T-helper 2 cell (primary cell): ENCODE results near the gene PNLDC1.

Source experiments
- DNase-seq, 5 experiments: peaks; one replicate each; pipeline versions ENCODE4 v3.0.0 to v3.0.0-alpha.2; 2012 to 2022
- total RNA-seq, 2 donors: gene quantifications; one replicate each; lab custom pipeline; 2026; lab: John Stamatoyannopoulos, UW

The PNLDC1 gene, protein sequence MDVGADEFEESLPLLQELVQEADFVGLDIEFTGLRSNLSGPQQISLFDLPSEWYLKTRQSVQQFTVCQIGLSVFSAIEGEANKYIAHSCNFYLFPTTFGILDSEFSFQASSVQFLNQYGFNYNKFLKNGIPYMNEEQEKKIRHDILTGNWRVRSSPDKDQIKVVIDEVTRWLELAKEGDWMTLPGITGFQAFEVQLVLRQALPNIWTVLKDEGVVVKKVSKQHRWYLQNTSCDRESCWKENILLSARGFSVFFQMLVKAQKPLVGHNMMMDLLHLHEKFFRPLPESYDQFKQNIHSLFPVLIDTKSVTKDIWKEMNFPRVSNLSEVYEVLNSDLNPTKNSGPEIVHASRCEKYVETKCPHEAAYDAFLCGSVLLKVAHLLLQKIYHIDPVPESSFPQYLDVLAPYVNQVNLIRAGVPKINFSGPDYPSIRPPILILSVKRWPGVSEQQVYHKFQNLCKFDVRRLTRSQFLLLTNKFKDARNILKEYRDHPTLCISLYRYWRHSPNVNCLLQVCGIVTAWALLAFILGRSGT
- total RNA-seq = 0.27 to 0.31 reads per million in 2 donors

GRCh38 chr6:159800141-159800865 is at the start of gene PNLDC1:
PNLDC1 (plus strand) TSS chr6:159800276; CDS start chr6:159800308, 32 bp downstream.
- DNase-seq = no peak

DNA sequence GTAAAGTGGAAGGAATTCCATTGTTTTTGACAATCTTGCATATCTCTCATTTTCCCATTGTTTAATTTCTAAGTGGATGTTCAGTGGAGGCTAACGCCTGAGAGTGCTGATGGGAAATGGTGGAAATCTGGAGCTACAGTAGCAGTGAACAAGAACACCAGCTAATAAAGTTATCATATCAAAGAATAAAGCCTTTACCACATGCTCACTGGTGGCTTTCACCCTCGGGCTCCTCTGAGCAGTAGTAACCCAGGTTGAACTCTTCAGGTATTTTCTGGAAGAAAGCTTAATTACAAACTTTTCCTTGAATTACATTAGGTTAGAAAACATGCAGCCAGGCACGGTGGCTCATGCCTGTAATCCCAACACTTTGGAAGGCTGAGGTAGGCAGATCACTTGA is 48.6 kb upstream of the PNLDC1 start:
- no peak for DNase-seq

DNA sequence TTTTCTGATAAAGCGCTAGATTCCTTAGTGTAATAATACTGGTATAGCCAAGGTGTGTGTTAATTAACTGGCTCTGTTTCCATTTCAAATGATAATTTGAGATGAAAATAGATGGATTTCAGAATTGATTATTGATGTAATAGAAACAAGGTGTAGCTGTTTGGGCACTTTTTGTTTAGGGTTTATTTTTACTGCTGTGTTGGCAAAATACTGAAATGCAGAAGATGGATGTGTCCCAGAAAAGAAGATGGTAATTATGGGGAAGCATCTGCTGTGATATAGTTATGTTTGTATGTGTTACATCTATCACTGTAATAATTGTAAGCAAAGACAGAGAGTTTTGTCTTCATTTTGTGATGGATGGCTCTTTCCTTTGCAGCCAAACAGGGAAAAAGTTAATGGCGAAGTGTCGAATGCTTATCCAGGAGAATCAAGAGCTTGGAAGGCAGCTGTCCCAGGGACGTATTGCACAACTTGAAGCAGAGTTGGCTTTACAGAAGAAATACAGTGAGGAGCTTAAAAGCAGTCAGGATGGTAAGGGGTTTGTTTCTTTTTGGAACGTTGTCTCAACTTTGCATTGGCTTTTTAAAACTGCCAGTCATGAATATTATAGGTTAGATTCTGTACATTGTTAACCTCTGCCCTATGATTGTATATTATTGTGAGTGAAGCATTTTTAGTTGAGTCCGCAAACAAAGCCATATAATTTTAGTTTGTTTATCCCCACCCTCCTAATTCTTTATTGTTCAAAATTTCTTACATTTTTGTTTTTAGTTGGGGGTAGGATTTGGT is 46.8 kb upstream of the PNLDC1 start:
- DNase-seq = no peak

- no peak for DNase-seq
Observed at GRCh38 chr6:159754401-159754800, 45.7 kb upstream of the PNLDC1 start.

DNA sequence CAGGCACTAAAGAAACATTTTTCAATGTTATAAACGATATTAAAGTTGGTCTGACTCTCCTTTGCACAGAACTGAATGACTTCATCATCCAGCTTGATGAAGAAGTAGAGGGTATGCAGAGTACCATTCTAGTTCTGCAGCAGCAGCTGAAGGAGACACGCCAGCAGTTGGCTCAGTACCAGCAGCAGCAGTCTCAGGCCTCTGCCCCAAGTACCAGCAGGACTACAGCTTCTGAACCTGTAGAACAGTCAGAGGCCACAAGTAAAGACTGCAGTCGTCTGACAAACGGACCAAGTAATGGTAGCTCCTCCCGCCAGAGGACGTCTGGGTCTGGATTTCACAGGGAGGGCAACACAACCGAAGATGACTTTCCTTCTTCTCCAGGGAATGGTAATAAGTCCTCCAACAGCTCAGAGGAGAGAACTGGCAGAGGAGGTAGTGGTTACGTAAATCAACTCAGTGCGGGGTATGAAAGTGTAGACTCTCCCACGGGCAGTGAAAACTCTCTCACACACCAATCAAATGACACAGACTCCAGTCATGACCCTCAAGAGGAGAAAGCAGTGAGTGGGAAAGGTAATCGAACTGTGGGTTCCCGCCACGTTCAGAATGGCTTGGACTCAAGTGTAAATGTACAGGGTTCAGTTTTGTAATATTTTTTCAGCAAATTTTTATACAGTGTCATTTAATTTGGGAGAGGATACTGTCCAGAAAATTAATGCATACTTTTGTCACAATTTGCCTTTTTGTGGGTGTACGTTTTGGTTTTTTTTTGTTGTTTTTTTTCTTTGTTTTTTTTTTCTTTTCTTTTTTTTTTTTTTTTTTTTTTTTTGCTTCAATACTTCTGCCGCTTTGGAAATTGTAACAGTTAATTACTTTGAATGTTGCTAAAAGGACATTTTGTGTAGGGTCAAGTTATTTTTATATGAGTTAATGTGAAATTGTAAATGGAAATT is 44.8 kb upstream of the PNLDC1 start:
- DNase-seq = no peak

DNA sequence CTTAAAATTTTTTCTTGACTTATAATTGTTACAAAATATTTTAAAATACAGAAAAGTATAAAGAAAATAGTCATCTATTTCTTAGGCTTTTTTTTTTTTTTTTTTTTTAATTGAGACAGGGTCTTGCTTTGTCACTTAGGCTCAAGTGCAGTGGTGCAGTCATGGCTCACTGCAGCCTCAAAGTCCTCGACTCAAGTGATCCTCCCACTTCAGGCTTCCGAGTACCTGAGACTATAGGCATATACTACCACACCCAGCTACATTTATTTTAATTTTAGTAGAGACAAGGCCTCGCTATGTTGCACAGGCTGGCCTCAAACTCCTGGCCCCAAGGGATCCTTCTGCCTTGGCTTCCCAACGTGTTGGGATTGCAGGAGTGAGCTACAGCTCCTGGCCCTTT is 43.6 kb upstream of the PNLDC1 start:
- DNase-seq = no peak

DNA sequence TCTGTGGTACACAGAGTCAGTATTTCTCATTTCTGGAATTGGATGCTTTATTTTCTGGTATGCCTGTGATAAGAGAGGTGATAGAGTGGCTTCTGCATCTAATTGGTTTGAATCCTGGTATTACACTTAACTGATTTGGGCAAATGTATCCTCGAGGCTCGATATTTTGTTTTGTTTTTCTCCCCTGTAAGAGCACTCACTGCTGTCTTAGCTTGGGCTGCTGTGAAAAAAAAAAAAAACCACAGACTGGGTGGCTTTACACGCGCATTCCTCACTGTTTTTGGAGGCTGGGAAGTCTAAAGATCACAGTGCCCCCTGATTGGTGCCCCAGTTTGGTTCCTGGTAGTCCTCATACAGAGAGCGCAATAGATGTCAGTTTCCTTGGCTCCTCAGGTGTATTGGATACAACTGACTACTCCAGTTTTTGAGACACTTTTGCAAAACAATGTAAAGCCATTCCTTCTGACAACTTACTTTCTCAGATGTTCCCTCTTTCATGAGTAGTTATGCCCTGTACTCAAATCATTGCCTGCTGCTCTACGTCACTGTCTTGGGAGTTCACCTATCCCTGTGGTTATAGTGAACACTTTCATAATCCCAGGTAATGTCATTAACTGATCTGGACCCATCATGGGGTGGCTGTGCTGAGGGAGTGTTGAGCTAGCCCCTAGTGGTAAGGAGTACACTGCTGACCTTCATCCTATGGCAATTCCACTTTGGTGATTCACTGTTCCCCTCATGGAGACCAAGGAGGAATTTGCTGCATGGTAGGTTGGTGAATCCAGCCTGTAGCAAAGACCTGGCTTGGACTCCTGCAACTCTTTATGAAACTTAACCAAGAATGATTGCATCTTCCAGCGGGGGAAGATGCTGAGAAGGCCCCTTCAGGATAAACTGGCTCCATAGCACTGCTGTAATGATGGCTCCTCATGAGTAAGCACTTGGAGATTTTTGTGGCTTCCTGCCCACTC is 41.8 kb upstream of the PNLDC1 start:
- no peak for DNase-seq

DNA sequence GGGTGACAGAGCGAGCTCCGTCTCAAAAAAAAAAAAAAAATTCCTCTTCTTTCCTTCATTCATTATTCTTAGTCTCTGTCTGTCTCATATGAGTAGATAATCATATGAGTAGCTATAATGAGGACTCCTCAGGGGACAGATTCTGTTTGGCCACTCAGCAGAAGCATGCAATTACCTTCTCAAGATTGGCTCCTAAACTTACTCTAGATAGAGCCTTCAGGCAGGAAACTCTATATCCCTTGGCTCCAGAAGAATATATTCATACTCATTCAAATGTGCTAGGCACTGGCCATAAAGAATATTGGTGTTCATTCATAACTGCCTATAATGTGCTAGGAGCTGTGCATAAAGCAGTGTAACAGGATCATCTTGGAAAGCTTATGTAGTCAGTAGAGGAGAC is 40.4 kb upstream of the PNLDC1 start:
- DNase-seq = no peak

GRCh38 chr6:159760602-159761057 is 39.4 kb upstream of the PNLDC1 start:
- no peak for DNase-seq

DNA sequence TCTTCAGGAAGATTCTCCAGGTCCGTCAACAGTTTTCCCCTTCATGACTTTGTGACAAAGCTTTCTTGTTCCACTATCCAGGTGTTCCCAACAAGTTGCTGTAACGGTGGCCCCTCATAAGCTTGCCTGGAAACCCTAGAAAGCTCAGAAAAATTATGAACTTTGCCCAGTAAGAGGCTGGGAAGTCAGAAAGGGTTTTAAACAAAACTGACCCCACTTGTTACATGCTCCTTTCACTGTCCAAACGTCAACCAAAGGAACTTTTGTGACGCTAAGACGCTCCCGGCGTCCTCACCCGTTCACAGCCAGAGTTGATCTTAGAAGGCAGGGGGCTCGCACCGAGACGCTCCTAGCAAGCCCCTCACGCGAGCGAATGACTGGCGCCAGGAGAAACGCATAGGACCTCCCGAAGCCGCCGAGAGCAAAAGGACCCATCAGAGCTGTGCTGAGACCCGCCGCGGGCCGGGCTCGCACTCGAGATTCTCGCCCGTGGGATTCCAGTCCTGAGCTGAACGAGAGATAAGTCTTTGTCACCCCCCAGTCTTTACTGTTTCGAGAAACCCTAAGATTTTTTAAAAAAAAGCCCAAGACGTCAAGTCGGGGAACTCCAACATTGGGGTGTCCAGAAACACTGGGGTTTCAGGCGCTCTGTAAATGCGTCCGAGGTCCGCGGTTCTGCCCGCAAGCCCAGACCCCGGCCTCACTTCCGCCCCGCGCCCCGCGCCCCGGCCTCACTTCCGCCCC is 38.8 kb upstream of the PNLDC1 start:
- DNase-seq = no peak

DNA sequence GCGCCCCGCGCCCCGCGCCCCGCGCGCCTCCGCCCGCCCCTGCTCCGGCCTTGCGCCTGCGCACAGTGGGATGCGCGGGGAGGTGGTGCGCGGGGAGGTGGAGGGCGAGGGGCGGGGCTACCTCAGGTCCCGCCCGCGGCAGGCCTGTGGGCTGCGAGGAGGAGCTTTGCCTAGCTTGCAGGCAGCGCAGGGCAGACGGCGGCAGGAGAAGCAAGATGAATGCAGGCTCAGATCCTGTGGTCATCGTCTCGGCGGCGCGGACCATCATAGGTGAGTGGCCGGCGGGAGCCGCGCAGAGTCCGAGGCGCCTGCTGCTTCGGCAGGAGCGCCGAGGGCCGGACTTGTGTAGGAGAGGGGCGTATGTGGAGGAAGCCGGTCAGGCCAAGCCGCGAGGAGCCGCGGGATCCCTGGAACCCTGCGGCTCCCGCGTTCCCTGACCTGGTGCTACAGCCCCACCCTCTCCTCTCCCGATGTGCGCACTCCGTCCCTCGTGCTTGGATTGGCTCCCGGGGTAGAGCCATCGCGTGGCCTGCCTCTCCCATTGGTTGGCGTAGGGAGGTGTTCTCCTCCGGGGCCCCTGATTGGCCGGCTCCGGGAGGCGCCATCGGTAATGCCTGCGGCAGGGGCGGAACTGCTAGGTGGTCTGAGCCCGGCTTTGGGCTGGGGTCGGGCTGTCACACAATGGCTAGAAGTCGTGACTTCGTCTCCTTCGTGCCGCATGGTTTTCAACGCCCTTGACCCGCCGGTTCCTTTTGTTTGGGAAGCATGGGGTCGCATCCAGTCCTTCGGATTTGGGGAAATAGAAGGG is 38.0 kb upstream of the PNLDC1 start, which contains the start of gene ACAT2:
Gene ACAT2 (plus strand): TSS at position 173 of the 808 bp plus-strand sequence. CDS start 43 bp downstream, at position 216.
- DNase-seq = peak; percentile 86 to 98 (median 88)

GRCh38 chr6:159762681-159763293 is 37.3 kb upstream of the PNLDC1 start:
- DNase-seq = peak in 4 of 5 experiments; percentile 11 to 50 (median 27)

DNA sequence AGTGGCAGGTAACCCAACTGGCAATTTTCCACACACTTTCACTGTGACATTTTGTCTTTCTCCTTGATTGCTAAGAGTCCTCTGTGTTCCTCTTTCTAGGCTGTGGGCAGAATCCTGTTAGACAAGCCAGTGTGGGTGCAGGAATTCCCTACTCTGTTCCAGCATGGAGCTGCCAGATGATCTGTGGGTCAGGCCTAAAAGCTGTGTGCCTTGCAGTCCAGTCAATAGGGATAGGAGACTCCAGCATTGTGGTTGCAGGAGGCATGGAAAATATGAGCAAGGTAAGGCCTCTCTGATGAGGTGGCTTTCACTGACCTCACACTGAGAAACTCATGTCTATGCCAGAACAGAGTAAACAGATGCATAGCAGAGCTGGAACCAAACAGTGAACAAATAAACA is 33.2 kb upstream of the PNLDC1 start:
- DNase-seq = no peak

DNA sequence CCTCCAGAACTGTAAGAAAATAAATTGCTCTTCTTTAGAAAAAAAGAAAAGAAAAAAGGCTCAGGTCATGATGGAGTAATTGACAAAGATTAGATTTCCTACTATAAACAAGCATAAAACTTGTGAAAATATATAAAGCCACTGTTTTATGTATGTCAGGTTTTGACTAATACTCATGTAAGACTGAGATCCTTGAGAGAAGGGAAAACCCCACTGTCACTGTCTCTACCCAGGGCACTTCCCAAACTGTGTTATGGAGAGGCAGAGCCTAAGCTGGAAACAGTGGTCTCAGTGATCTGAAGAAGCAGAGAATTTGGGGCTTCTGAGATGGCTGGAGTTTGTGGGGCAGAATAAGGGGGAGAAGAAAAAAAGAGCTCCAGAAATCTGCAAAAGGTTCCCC is 30.6 kb upstream of the PNLDC1 start:
- no peak for DNase-seq

- no peak for DNase-seq
Observed at GRCh38 chr6:159772196-159772595, 27.9 kb upstream of the PNLDC1 start.

DNA sequence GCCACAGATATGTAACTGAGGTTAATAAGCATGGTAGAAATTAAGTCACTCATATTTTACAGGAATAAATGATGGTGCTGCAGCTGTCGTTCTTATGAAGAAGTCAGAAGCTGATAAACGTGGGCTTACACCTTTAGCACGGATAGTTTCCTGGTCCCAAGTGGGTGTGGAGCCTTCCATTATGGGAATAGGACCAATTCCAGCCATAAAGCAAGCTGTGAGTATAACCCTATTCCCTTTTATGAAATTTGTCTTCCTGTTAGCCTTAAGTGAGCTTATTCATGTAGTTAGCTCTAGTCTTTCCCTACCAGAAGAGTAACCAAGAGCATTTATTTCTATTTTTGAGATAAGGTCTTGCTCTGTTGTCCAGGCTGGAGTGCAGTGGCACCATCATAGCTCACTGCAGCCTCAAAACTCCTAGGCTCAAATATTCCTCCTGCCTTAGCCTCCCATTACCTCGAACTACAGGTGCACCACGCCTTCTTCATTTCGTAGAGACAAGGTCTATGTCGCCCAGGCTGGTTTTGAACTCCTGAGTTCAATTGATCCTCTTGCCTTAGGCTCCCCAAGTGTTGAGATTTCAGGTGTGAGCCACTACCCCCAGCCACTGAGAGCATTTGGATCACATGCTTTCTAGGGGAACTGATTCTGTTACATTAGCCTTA is 22.7 kb upstream of the PNLDC1 start:
- no peak for DNase-seq

GRCh38 chr6:159778131-159778530 is 21.9 kb upstream of the PNLDC1 start:
- no peak for DNase-seq
